GM23248 (cell line): ENCODE measurements around the gene BRD7. TPM values are rescaled to one million over a fixed set of nuclear protein-coding genes. Genes with fewer than 3 reads are reported as not detected.

Experiments used
- DNase-seq: peaks from one replicate; pipeline ENCODE4 v3.0.0-alpha.2; 2015
- H2AFZ ChIP-seq: fragments of 200-600 bp; sonication (generic); 2 replicates; pipeline ENCODE4 v1.6.1; 2016; ENCODE audit warnings: antibody characterized with exemption
- H3F3A ChIP-seq: fragments of 200-600 bp; sonication (generic); 2 replicates; pipeline ENCODE4 v1.6.1; 2016; ENCODE audit warnings: mild to moderate bottlenecking, antibody characterized with exemption, mixed run types; ENCODE audit not compliant: insufficient read depth
- H3K27ac ChIP-seq: fragments of 200-600 bp; sonication (generic); 2 replicates; pipeline ENCODE4 v1.5.1; 2016; ENCODE audit warnings: mild to moderate bottlenecking
- H3K27me3 ChIP-seq: fragments of 200-600 bp; sonication (generic); replicated peaks from 2 replicates; pipeline ENCODE4 v1.6.1; 2016; ENCODE audit warnings: mild to moderate bottlenecking; ENCODE audit not compliant: insufficient read depth
- H3K36me3 ChIP-seq: fragments of 200-600 bp; sonication (generic); 2 replicates; pipeline ENCODE4 v1.6.1; 2016; ENCODE audit warnings: low read depth, mild to moderate bottlenecking
- H3K4me1 ChIP-seq: fragments of 200-600 bp; sonication (generic); 2 replicates; pipeline ENCODE4 v1.6.1; 2016; ENCODE audit warnings: mild to moderate bottlenecking; ENCODE audit not compliant: insufficient read depth
- H3K4me2 ChIP-seq: fragments of 200-600 bp; sonication (generic); one replicate; pipeline ENCODE4 v1.6.1; 2016; ENCODE audit warnings: mild to moderate bottlenecking; ENCODE audit not compliant: unreplicated experiment
- H3K4me3 ChIP-seq: fragments of 200-600 bp; sonication (generic); 2 replicates; pipeline ENCODE4 v1.5.1; 2016; ENCODE audit warnings: mild to moderate bottlenecking
- H3K79me2 ChIP-seq: fragments of 200-600 bp; sonication (generic); 2 replicates; pipeline ENCODE4 v1.6.1; 2016; ENCODE audit warnings: mild to moderate bottlenecking; ENCODE audit not compliant: insufficient read depth
- H3K9ac ChIP-seq: fragments of 200-600 bp; sonication (generic); 2 replicates; pipeline ENCODE4 v1.6.1; 2016; ENCODE audit warnings: mild to moderate bottlenecking
- H3K9me2 ChIP-seq: fragments of 200-600 bp; sonication (generic); 2 replicates; pipeline ENCODE4 v1.6.1; 2016; ENCODE audit warnings: mixed run types, mild to moderate bottlenecking, moderate library complexity; ENCODE audit not compliant: insufficient read depth
- H3K9me3 ChIP-seq: fragments of 200-600 bp; sonication (generic); one replicate; pipeline ENCODE4 v1.6.1; 2017; ENCODE audit warnings: low read depth
- H4K20me1 ChIP-seq: fragments of 200-600 bp; sonication (generic); 2 replicates; pipeline ENCODE4 v1.6.0; 2016; ENCODE audit not compliant: insufficient read depth
- EZH2 ChIP-seq: fragments of 200-600 bp; sonication (generic); IDR thresholded peaks from 2 replicates; pipeline ENCODE4 v1.6.1; 2018; ENCODE audit warnings: antibody characterized with exemption, mild to moderate bottlenecking; ENCODE audit not compliant: insufficient read depth, poor library complexity, severe bottlenecking
- EZH2phosphoT487 ChIP-seq: fragments of 200-600 bp; sonication (generic); IDR thresholded peaks from 2 replicates; pipeline ENCODE4 v1.6.1; 2018; ENCODE audit warnings: antibody characterized with exemption, moderate library complexity, mild to moderate bottlenecking, low read depth; ENCODE audit not compliant: insufficient read depth
- WGBS, 2 experiments: methylation state at CpG; one replicate each; pipeline ENCODE4 v1.1.6; 2015 to 2017; ENCODE audit warnings: low lambda C conversion rate in 2 of 2, low coverage in 1 of 2; ENCODE audit errors: missing lambda C conversion rate in 2 of 2; 5-methylcytosine and 5-hydroxymethylcytosine counted together
- in situ Hi-C: fragments of 300-500 bp; cut with MboI; formaldehyde crosslinking; loops from 2 replicates; pipeline ENCODE4 v1.15.0; 2020
- polyA plus RNA-seq: library from polyadenylated mRNA; unstranded; fragments of >200 nt; fragmentation: Nextera tagmentation; extraction: Ambion mirVana; gene quantifications from 2 replicates; pipeline ENCODE4 v1.2.1, GENCODE V29; 2016
- total RNA-seq: library from RNA; depleted of rRNA; stranded (reverse); fragments of >200 nt; shearing (Covaris generic); gene quantifications from 2 replicates; pipeline ENCODE4 v1.2.3, GENCODE V29; 2014

Gene BRD7
- total and polyA plus RNA-seq, 2 experiments from 2014 or later: 20.3 to 35.8 TPM

DNA sequence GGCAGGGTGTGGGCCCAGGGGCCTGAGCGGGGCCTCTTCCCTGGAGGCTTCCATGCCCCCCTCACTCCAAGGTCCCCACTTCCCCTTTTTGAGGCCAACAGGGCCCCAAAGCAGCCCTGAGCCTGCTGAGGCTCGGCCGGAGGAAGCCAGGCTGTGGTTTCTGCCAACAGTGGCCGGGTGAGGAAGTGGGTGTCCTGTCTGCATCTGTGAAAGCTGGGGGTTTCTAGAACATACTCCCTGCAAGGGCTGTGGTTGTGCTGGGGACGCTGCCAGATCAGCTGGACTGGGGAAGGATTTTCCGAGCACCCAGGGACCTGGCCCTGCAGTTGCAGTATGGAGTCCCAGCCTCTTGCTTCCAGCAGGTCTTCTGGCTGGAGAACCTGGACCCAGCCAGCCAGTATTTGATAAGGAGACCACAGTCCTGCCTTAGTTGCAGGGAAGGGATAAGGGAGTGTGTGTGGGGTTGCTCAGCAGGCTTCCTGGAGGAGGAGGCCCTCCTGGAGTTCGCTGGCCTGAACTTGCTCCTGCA is 86.7 kb downstream of the BRD7 start:
- WGBS, 2 experiments: 68 to 82% methylated on average over 7 of the region's 7 CpGs
- no peaks in the 10 kb centered on the region for H4K20me1 ChIP-seq
- H3K4me2 ChIP-seq: no peak overlapping the region
- peaks cover 6% of the 10 kb centered on the region; the same call in 1 of the 2 replicates for H3K4me1 ChIP-seq
- 0 out of 2 replicates have a peak, but pooled peaks cover 2% of the 10 kb centered on the region for H3F3A ChIP-seq
- H3K27ac ChIP-seq: no peak overlapping the region
- H3K79me2 ChIP-seq: peaks cover 99% of the 10 kb centered on the region
- H3K9me3 ChIP-seq: no peaks in the 10 kb centered on the region
- no peak overlapping the region for H2AFZ ChIP-seq
- no peaks in the 10 kb centered on the region for H3K9me2 ChIP-seq
- no peak overlapping the region for H3K4me3 ChIP-seq
- H3K27me3 ChIP-seq: no peaks in the 10 kb centered on the region
- no peak for DNase-seq
- no peak overlapping the region for H3K9ac ChIP-seq
- in situ Hi-C loops: no loop called here
- no peaks in the 10 kb centered on the region for H3K36me3 ChIP-seq
- TF ChIP-seq EZH2: no peak
- no peak for TF ChIP-seq EZH2phosphoT487

DNA sequence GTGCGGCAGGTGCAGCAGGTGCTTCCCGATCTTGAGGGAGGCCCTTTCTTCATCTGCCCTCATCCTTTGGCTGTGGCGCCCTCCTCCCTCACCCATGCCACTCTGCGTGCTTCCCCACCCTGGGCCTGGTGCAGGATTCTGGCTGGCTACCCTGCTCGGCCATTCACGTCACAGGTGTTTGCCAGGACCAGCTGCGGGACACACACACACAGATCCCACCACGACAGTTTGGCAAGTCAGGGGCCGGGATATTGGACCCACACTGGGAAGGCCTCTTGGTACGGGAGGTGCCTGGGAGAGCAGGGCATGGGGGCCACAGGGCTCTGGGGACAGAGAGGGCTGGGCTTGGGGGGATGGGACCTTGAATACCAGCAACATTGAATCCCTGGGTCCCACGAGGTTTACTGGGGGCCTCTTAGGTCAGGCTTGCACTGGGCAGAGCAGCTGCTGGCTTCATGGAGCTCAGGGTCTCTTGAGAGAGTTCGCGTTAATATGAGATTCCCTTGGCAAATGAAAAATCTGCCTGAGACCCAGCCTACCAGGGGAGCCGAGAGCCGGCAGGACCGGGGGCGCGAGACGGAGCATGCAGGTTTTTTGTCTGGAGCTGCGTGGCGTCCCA is 87.3 kb downstream of the BRD7 start:
- Histone ChIP-seq H3F3A (0 out of 2 replicates have a peak, but pooled peaks cover 7% of the 10 kb centered on the region), H3K9me2 (no peaks in the 10 kb centered on the region), H3K4me2 (no peak overlapping the region), H4K20me1 (no peaks in the 10 kb centered on the region), H3K27ac (no peak overlapping the region), H3K9me3 (no peaks in the 10 kb centered on the region), H3K79me2 (peaks cover 99% of the 10 kb centered on the region), H3K4me1 (peaks cover 6% of the 10 kb centered on the region; the same call in 1 of the 2 replicates), H3K4me3 (no peak overlapping the region), H3K9ac (no peak overlapping the region), H3K27me3 (no peaks in the 10 kb centered on the region), H2AFZ (no peak overlapping the region), H3K36me3 (no peaks in the 10 kb centered on the region)
- in situ Hi-C loops: no loop called here
- WGBS, 2 experiments: 91 to 93% methylated on average over 21 of the region's 21 CpGs
- DNase-seq: no peak
- TF ChIP-seq EZH2 (no peak), EZH2phosphoT487 (no peak)

DNA sequence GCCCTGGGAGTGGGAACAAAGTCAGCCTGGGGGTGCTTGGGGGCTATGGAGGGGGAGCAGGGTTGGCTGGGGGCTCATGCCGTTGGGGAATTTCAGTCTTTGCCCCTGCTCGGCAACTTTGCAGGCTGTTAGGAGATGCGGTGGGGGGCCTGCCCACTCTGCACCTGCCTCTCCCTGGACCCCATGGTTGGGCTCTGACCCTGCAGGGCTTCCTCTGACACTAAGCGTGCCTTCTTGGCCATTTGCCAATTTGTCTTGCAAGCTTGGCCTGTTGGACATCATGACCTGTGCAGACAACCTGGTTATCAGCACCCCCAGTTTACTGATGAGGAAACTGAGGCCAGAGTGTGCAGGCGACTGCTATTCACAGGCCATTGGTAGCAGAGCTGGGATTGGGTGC is 87.9 kb downstream of the BRD7 start:
- Histone ChIP-seq H3K27me3 (no peaks in the 10 kb centered on the region), H3F3A (0 out of 2 replicates have a peak, but pooled peaks cover 7% of the 10 kb centered on the region), H3K4me2 (no peak overlapping the region), H3K9me2 (no peaks in the 10 kb centered on the region), H3K27ac (no peak overlapping the region), H3K36me3 (no peaks in the 10 kb centered on the region), H3K9ac (no peak overlapping the region), H3K9me3 (no peaks in the 10 kb centered on the region), H3K4me3 (no peak overlapping the region), H3K4me1 (peaks cover 5% of the 10 kb centered on the region; the same call in 1 of the 2 replicates), H3K79me2 (peaks cover 99% of the 10 kb centered on the region), H2AFZ (no peak overlapping the region), H4K20me1 (no peaks in the 10 kb centered on the region)
- TF ChIP-seq EZH2 (no peak), EZH2phosphoT487 (no peak)
- DNase-seq: no peak
- in situ Hi-C loops: no loop called here
- 86 to 95% methylated on average over 3 to 5 of the region's 5 CpGs for WGBS, 2 experiments

DNA sequence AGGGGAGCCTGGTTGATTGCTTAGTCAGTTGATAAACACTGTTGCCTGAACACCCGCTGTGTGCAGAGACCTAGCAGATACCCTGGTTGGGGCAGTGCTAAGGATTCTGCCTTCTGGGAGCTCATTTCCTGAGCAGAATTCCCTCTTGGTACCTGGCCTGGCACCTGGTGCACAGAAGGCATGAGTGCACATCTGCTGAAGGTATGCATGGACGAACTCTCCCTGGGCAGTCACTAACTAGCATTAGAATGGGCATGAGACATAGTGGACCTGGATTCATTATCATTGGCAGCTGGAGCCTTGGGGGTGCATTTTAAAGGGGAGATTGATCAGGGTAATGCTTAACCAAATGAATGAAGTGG is 89.3 kb downstream of the BRD7 start:
- no peaks in the 10 kb centered on the region for H3K9me3 ChIP-seq
- H3K9me2 ChIP-seq: no peaks in the 10 kb centered on the region
- H3K4me2 ChIP-seq: no peak overlapping the region
- no peak overlapping the region for H3K9ac ChIP-seq
- 0 out of 2 replicates have a peak, but pooled peaks cover 7% of the 10 kb centered on the region for H3F3A ChIP-seq
- H3K27me3 ChIP-seq: no peaks in the 10 kb centered on the region
- no peak for TF ChIP-seq EZH2phosphoT487
- TF ChIP-seq EZH2: no peak
- no peaks in the 10 kb centered on the region for H3K36me3 ChIP-seq
- H2AFZ ChIP-seq: no peak overlapping the region
- DNase-seq: no peak
- H3K4me1 ChIP-seq: no peaks in the 10 kb centered on the region
- peaks cover 99% of the 10 kb centered on the region for H3K79me2 ChIP-seq
- no peak overlapping the region for H3K27ac ChIP-seq
- WGBS, 2 experiments: 78 to 84% methylated on average over 2 of the region's 2 CpGs
- in situ Hi-C loops: no loop called here
- no peaks in the 10 kb centered on the region for H4K20me1 ChIP-seq
- H3K4me3 ChIP-seq: no peak overlapping the region
